Ramos (cell line): ENCODE data around the gene ABRACL.
"Not testable (repeated sequence)": the region's sequence is repeated elsewhere in the genome, so short reads cannot be mapped to it uniquely, and the experiment has no call there.

ENCODE experiments used
- in situ Hi-C: fragments of 300-500 bp; cut with MboI; formaldehyde crosslinking; loops from one replicate; pipeline ENCODE4 v1.14.3; 2022; ENCODE audit warnings: low sequenced_read_pairs; ENCODE audit not compliant: unreplicated experiment

ABRACL gene

GRCh38 chr6:139028658-139029469, at the start of gene ABRACL:
TSS of gene ABRACL (plus strand) at chr6:139028745. CDS start at chr6:139034161, 5,416 bp downstream.
- in situ Hi-C loops = no loop called here

DNA sequence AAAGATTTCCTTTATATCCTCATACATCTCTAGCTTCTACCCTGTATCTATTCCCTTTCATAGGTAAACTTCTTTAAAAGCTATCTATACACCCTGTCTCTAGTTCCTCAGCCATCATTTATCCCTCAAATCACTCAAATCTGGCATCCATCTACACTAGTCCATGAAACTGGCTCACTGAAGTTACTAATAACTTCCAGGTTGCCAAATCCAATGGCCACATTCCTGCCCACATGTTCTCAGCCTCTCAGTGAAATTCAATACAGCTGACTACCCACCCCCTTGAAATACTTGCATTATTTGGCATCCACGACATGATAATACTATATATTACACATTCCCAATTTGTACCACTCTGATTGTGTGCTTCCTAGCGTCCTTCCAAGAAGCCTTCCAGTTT, 49.2 kb upstream of the ABRACL start:
- in situ Hi-C loops = no loop called here

GRCh38 chr6:138979813-138980668, 48.5 kb upstream of the ABRACL start:
- in situ Hi-C loops = no loop called here

DNA sequence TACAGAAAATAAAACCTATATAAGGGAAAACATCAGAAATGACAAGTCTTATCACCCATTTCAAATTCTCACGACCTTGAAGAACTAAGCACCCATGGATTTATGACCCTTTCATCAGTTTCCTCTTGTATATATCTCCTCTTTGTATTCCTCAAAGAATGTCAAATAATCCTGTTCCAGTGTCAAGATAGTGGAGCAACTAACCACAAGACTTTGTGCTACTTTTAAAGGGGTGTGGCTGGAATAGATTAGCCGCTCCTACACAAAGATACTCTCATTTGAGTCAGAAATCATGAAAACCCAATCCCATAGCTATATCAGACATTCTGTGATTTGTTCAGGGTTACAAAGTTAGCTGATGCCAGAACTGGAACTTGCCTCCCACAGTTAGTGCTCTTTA, 47.1 kb upstream of the ABRACL start:
- in situ Hi-C loops = no loop called here

DNA sequence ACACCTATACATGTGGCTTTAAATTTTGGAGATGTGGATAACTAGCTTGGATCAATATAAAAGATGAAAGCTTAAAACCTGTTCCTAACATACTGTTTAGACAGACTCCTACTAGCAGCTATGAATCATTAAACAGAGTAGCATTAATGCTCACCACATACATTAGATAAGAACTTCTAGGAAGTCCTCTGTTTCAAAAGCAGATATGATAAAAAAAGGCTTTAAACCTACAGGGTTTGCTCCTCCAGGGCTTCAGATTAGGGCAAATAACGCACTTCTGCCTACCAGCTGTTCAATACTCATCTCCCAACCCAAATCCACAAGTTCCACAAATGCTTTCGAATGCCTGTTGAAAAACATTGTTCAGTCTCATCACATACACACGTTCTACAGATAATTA, 42.0 kb upstream of the ABRACL start:
- in situ Hi-C loops = no loop called here

DNA sequence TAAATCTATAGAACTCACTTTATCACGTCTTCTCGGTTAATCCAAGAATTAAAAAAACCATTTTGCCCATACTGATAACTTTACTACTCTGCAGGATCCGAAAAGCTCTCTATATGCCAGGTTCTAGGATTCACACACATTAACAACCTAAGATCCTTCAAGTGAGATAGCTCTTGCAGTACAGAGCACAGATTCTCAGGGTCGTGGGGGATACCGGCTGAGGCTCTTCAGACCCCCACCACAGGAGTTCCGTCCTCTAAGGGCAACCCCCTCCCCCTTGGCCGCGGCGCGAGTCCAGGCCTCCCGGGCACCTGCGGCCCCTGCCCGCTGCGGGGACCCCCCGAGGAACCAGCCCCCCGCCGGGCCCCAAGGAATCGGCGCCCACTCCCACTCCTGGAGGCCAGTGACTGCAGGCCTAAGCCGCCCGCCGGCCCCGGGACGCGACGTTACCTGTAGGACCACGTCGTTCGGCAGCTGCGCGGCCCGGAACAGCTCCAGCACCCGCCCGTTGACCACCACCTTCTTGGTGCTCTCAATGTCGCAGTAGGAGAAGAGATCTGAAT, 41.4 kb upstream of the ABRACL start:
- in situ Hi-C loops = no loop called here

GRCh38 chr6:138987643-138988468, 40.7 kb upstream of the ABRACL start, which contains the start of gene REPS1:
TSS of gene REPS1 (minus strand) at chr6:138988253. CDS start at chr6:138987682, 571 bp downstream.
- in situ Hi-C loops = no loop called here

DNA sequence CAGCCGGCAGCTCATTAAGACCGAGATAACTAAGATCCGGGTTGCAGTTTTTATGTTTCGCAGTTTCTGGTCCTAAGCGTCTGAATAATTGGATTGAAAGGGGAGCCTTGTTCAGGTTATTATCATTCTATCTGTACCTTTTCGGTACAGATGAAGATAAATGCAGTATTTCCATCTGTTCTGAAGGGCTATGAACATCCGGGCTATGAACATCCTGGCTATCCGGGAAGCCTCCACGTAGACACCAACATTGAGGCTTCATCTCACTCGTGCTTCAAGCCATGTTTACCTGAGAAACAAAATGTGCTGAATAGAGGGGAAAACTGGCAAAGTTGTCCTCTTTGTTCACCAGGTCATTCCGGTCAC, 40.1 kb upstream of the ABRACL start:
- in situ Hi-C loops = no loop called here

GRCh38 chr6:138989098-138989983, 39.2 kb upstream of the ABRACL start:
- in situ Hi-C loops = no loop called here

DNA sequence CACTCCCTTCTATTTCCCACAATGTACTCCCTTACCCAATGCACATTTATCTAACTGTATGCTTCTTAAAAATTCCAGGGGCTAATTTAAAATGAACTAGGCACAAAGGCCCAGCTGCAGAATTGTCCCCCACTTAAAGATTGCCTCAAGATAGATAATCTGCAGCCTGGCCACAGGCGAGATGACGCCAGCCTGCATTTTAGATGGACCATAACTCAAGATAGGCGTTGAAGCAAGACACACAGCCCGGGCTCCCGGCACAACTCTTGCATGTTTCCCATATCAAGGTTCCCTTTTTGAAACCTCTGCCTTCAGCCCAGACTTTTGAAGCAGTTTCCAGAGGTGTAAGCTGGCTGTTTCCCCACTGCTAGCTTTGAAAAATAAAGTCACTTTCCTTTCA, 37.3 kb upstream of the ABRACL start:
- in situ Hi-C loops = no loop called here

GRCh38 chr6:138992965-138993364, 35.6 kb upstream of the ABRACL start:
- in situ Hi-C loops = not testable (repeated sequence)

DNA sequence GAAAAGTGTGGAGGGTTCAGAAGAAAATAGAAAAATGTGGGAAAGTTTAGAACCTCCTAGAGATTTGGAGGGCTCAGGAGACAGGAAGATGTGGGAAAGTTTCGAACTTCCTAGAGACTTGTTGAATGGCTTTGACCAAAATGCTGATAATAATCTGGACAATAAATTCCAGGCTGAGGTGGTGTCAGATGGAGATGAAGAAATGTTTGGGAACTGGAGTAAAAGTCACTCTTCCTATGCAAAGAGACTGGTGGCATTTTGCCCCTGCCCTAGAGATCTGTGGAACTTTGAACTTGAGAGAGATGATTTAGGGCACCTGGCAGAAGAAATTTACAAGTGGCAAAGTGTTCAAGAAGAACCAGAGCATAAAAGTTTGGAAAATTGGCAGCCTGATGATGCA, 35.1 kb upstream of the ABRACL start:
- in situ Hi-C loops = not testable (repeated sequence)

DNA sequence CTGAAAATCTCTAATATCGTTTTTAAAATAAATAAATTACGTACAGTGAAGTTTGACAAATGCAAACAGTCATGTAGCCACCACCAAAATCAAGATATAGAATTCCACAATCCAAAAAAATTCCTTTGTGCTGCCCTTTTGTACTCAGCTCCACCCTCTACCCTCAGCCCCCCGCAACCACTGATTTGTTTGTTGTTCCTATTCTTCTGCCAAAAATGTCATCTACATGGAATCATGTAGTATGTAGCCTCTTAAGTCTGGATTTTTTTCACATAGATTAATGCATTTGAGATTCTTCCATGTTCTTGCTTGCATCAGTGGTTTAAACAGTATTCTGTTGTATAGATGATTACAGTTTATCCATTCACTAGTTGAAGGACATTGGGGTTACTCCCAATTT, 32.0 kb upstream of the ABRACL start:
- in situ Hi-C loops = no loop called here

- in situ Hi-C loops = no loop called here
Observed at GRCh38 chr6:138997136-138997535, 31.4 kb upstream of the ABRACL start.

GRCh38 chr6:138999949-139000725, 28.4 kb upstream of the ABRACL start:
- in situ Hi-C loops = no loop called here

DNA sequence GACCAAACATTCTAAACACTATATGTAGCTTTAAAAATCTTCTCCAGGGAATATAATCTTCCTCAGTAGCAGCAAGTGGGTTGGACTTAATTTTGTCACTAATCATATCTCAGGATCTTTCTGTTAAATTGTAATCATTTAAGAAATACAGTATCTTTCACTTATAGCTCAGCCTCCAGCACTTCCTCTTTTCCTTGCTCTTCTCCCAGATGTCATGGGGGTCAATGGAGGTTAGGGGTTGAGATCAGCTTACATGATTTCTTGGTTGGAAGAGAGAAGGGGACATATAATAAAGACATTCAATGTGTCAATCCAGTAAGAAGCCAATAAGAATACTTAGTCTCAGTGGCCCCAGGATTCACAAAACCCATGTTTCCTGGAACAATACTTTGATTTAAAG, 24.8 kb upstream of the ABRACL start:
- in situ Hi-C loops = no loop called here

GRCh38 chr6:139006477-139006876, 22.1 kb upstream of the ABRACL start:
- in situ Hi-C loops = no loop called here

- in situ Hi-C loops = no loop called here
Observed at GRCh38 chr6:139007428-139007827, 21.1 kb upstream of the ABRACL start.
